Right cardiac atrium (tissue), 5 donors: ENCODE measurements around the gene HAP1. TPM values are rescaled to one million over a fixed set of nuclear protein-coding genes. Genes with fewer than 3 reads are reported as not detected.

Experiments
- ATAC-seq, 2 donors: fragments of 200-7000 bp; cut with Tn5 transposase; one replicate each; pipeline versions ENCODE4 v1.8.0 to v1.9.1; 2020; ENCODE audit warnings: moderate library complexity in 2 of 2, mild to moderate bottlenecking in 1 of 2
- DNase-seq, 3 donors: peaks; one replicate each; pipeline ENCODE4 v3.0.0-alpha.2; 2020
- H3K27ac ChIP-seq: one replicate; pipeline ENCODE4 v1.5.1; 2013; ENCODE audit warnings: mild to moderate bottlenecking, low read length, control low read depth, moderate library complexity
- H3K27me3 ChIP-seq: one replicate; pipeline ENCODE4 v1.6.1; 2013; ENCODE audit not compliant: control insufficient read depth, insufficient read depth
- H3K4me1 ChIP-seq: one replicate; pipeline ENCODE4 v1.6.1; 2013; ENCODE audit warnings: low read length; ENCODE audit not compliant: control insufficient read depth, insufficient read depth
- H3K4me3 ChIP-seq: one replicate; pipeline ENCODE4 v1.5.1; 2013; ENCODE audit warnings: low read length, control low read depth
- H3K9me3 ChIP-seq: one replicate; pipeline ENCODE4 v1.6.1; 2013; ENCODE audit warnings: low read length; ENCODE audit not compliant: control insufficient read depth
- WGBS: extraction: QIAGEN DNeasy Blood & Tissue Kit; methylation state at CpG from one replicate; pipeline ENCODE4 v1.1.7; 2013; 5-methylcytosine and 5-hydroxymethylcytosine counted together
- intact Hi-C, 4 donors: fragments of 100-400 bp; cut with DNase I; formaldehyde crosslinking; loops; one replicate each; pipeline versions ENCODE4 v1.11.0 to v1.14.0; 2022 to 2023
- polyA plus RNA-seq: library from polyadenylated mRNA; stranded (reverse); fragments of 200-250 nt; gene quantifications from one replicate; pipeline ENCODE4 v1.2.3, GENCODE V29; 2013
- total RNA-seq, 4 donors: library from RNA; stranded (reverse); fragmentation: NEBNext Ultra II Directional; extraction: Animal tissue kit (Norgen Biotek cat#: 25700); gene quantifications; one replicate each; pipeline ENCODE4 v1.2.1, GENCODE V29; 2021
- donor health status: healthy with polysubstance abuse.
- donor health status: DM: no; HTN: yes; CAD: no.
- donor health status: DM: no; HTN: no; CAD: no.
- donor health status: DM: no; HTN: yes; CAD: no; lungs with severe emphysema.
- donor health status: DM: yes; HTN: yes; CAD: no.

Gene HAP1
- total and polyA plus RNA-seq, 5 donors, result 0.05 TPM; not detected in 4

DNA sequence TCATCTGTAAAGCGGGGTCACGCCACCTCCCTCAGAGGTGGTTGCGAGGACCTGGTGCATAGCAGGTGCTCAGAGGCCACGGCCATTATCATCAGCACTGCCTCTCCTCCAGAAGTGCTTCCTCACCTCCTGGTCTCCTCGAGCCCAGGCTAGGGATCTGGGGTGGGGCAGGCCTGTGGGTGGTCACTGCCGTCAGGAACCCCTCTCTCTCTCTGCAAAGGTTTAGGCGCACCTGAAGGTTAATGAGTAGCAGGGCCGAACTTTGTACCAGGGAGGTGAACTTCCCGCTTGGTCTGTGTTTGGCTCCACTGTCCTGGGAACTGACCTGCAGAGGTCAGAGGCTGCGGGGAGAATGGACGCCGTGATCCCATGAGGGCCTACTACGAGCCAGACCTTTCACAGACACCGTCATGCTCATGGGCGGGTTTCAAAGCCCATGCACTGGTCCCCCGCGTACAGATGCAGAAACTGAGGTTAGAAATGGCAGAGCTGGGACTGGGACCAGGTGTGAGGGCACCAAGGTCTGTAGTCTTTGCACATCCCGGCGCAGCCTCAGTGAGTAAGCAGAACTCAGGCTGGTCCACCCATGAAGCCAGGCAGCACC is 38.2 kb upstream of the HAP1 start:
- intact Hi-C loops, result no loop called here
- H3K4me3 ChIP-seq, result no peak overlapping the region
- no peak for ATAC-seq
- H3K27ac ChIP-seq, result peak overlapping the region; percentile 54
- peaks cover 35% of the 10 kb centered on the region for H3K4me1 ChIP-seq
- DNase-seq, result peak in 1 of 3 donors; percentile 39
- 83% methylated on average over 19 of the region's 19 CpGs for WGBS
- H3K27me3 ChIP-seq, result no peaks in the 10 kb centered on the region
- H3K9me3 ChIP-seq, result no peaks in the 10 kb centered on the region

DNA sequence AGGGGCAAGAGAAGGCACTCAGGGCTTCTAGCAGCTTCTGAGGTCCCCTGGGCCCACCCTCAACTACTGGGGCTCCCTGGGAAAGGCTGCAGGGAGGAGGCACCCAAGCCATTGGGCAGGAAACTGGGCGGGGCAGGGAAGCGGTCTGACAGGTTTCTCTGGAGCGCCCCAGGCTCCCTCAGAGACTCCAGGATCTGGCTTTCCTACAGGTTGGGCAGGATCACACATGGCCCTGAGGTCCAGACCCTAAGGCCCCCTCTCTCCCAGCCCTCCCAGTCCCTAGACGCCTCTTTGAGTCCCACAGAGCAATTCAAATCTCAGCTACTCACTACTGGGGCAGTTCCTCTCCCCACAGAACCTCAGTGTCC is 37.8 kb upstream of the HAP1 start:
- intact Hi-C loops, result no loop called here
- Histone ChIP-seq H3K4me3 (no peak overlapping the region), H3K27ac (no peak overlapping the region), H3K4me1 (peaks cover 32% of the 10 kb centered on the region), H3K9me3 (no peaks in the 10 kb centered on the region), H3K27me3 (no peaks in the 10 kb centered on the region)
- WGBS, result 86% methylated on average over 4 of the region's 4 CpGs
- no peak for ATAC-seq
- no peak for DNase-seq

DNA sequence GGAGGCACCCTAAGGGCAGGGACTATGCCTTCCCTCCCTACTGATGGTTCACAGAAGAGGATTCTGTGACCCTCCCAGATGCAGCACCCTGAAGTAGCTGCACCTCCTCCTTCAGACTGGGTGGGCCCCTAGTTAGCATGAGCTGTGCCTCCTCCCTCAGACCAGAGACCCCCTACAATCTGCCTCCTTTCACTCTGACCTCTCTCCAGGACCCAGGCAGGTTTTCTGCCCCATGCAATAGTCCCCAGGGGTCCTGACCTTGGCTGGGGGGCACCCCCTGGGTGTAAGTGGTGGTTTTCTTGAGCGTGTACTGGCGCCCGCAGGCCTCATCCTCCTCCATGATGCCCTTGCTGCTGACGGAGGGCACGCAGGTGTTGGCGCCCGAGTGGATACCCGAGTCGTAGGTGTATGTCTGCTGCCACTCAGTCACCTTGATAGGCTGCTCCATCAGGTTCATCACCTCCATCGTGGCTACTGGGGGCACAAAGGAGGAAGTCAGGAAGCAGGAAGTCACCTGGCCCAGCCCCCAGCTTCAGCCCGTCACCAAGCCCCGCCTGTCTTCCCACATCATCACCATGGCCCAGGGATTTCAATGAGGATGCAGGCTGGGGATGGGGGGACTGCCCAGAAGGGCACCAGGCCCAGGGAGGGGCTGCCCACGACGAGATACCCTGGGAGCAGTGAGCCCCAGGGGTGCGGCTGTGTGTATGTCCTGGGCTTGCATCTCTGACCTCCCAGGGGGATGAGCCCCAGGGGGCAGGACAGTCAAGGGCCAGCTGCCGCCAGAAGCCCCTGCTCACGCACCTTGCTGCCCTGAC is 37.2 kb upstream of the HAP1 start:
- Histone ChIP-seq H3K9me3 (no peaks in the 10 kb centered on the region), H3K4me3 (no peak overlapping the region), H3K27ac (no peak overlapping the region), H3K4me1 (peaks cover 28% of the 10 kb centered on the region), H3K27me3 (no peaks in the 10 kb centered on the region)
- intact Hi-C loops, result no loop called here
- DNase-seq (peak in 2 of 3 donors; percentile 21 to 43), ATAC-seq (no peak)
- WGBS, result 84% methylated on average over 17 of the region's 17 CpGs

DNA sequence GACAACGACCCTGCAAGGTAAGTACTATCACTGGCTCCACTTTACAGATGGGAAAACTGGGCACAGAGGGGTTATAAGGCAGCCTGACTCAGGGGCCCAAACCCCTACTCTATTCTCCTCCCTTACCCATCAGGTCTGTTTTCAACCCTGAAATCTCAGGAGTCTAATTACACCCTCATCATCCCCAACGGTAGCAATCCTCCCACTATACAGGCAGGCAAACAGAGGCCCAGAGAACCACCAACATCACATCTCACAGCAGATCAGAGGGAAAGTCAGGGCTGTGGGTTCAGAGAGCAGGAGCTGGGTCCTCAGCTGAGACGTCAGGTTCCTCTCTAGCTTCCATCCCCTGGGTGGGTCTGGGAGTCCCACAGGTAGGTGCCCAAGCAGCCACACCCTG is 35.5 kb upstream of the HAP1 start:
- Histone ChIP-seq H3K27me3 (no peaks in the 10 kb centered on the region), H3K4me3 (no peak overlapping the region), H3K4me1 (peaks cover 15% of the 10 kb centered on the region), H3K9me3 (no peaks in the 10 kb centered on the region), H3K27ac (no peak overlapping the region)
- peak in 1 of 3 donors; percentile 33 for DNase-seq
- WGBS, result 71% methylated on average over 3 of the region's 3 CpGs
- intact Hi-C loops, result no loop called here
- no peak for ATAC-seq

DNA sequence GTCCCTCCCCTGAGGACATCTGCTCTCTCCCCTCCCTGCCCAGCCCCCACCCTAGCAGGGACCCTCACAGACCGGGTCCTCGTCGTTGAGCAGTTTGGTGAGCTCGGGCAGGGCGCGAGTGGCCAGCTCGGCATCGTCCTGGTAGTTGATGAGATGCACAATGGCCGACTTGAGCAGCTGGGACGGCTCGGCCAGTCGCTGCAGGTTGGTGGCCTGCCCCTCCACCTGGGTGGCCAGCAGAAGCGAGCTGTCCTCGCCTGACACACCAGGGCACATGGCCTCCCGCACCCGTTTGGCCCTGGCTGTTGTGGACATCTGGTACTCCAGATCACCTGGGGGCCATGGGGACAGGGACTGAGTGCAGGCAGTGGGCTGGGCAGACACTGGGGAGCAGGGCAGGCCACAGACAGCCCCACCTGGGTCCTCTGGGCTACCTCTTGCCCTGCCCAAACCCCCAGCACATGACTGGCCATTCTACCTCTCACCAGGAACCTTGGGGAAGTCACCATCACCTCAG is 35.0 kb upstream of the HAP1 start:
- no peaks in the 10 kb centered on the region for H3K9me3 ChIP-seq
- no peak overlapping the region for H3K27ac ChIP-seq
- peaks cover 13% of the 10 kb centered on the region for H3K4me1 ChIP-seq
- no peaks in the 10 kb centered on the region for H3K27me3 ChIP-seq
- ATAC-seq (no peak), DNase-seq (peak in 1 of 3 donors; percentile 53)
- intact Hi-C loops, result no loop called here
- no peak overlapping the region for H3K4me3 ChIP-seq
- 83% methylated on average over 16 of the region's 16 CpGs for WGBS

DNA sequence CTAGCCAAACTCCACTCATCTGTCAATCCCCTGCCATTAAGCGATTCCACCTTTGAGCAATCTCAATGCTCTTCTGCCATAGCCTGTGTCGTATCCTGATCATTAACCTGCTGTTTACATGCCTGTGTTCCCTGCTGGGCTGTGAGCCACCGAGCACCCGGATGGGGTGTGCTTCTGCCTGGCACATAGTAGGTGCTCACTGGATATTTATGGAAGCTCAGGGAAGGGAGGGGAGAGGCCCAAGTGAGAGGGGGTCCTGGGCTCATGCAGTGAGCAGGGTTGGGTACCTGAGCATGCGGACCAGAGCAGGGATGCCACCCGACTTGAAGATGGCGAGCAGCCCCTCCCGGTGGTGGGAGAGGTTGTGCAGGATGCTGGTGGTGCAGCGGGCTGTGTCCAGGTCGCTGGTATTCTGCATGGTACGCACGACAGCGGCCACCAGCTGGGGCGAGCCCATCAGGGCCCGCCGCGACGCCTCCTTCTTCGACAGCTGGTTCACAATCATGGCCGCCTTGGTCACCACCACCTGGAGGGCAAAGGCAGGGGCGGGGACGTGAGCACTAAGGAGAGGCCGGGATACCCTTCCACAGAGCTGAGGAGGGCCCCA is 34.3 kb upstream of the HAP1 start:
- Histone ChIP-seq H3K4me3 (no peak overlapping the region), H3K27ac (no peak overlapping the region), H3K9me3 (no peaks in the 10 kb centered on the region), H3K27me3 (no peaks in the 10 kb centered on the region), H3K4me1 (peaks cover 11% of the 10 kb centered on the region)
- DNase-seq (peak in 2 of 3 donors; percentile 33 to 52), ATAC-seq (no peak)
- intact Hi-C loops, result no loop called here
- 88% methylated on average over 23 of the region's 23 CpGs for WGBS

DNA sequence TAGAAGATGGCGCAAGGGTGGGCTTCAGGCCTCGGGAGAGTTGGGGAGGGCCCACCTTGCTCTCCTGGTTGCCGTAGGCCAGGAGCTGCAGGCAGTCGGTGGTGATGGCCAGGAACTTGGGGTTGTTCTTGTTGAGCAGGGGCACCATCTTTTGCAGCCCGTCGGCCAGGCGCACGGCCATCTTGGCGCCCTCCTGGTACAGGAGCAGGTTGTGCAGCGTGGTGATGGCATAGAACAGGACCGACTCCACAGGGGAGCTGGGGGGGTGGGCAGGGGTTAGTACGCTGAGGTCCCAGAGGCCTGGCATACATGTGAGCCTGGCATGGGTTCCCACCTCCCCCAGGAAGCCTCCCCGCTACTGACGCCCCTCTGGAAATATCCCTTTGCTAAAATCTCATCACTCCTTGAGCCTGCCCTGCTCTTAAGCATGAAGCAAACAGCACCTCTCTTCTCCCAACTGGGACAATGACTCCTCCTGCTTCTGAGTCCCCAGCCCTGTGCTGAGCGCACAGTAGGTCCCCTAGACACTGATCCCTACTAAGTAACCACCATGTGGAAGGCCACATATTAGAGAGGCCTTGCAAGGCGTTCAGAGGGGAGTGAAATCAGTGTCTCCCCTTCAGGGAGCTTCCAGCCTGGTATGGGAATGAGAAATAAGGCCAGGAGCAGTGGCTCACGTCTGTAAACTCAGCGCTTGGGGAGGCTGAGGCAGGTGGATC is 33.0 kb upstream of the HAP1 start:
- no peak for ATAC-seq
- Histone ChIP-seq H3K4me1 (no peaks in the 10 kb centered on the region), H3K4me3 (no peak overlapping the region), H3K27me3 (no peaks in the 10 kb centered on the region), H3K9me3 (no peaks in the 10 kb centered on the region), H3K27ac (no peak overlapping the region)
- peak in 2 of 3 donors; percentile 26 to 32 for DNase-seq
- intact Hi-C loops, result no loop called here
- WGBS, result 91% methylated on average over 18 of the region's 18 CpGs

DNA sequence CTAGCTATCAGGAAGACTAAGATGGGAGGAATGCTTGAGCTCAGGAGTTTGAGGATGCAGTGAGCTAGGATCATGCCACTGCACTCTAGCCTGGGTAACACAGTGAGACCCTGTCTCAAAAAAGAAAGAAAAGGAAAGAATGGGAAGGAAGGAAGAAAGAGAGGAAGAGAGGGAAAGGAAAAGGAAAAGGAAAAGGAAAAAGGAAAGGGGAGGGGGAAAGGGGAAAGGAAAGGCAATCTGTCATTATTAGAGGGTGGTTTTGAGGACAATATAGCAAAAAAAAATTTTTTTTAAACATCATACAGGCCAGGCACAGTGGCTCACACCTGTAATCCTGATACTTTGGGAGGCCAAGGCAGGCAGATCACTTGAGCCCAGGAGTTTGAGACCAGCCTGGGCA is 31.7 kb upstream of the HAP1 start:
- Histone ChIP-seq H3K9me3 (no peaks in the 10 kb centered on the region), H3K27me3 (no peaks in the 10 kb centered on the region), H3K4me3 (no peak overlapping the region), H3K4me1 (no peaks in the 10 kb centered on the region), H3K27ac (no peak overlapping the region)
- intact Hi-C loops, result no loop called here
- ATAC-seq (no peak), DNase-seq (no peak)

DNA sequence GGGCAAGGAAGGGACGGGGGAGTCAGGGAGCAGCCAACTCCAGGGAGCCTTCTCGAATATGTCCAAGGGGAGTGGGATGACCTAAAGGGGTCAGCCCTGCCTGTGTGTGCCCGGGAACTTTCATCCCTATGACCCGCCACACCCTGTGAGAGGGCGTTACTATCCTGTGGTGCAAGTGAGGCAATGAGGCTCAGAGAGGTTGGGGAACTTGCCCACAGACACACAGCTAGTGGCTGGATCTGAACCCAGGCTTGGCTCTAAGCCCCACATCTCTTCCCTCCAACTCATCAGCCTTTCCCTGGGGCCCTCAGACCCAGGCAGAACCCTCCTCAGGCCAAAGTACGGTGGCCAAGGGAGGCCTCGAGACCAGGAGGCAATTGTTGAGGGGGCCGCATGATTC is 28.9 kb upstream of the HAP1 start:
- Histone ChIP-seq H3K4me1 (no peaks in the 10 kb centered on the region), H3K9me3 (no peaks in the 10 kb centered on the region), H3K27ac (no peak overlapping the region), H3K4me3 (no peak overlapping the region), H3K27me3 (no peaks in the 10 kb centered on the region)
- intact Hi-C loops, result no loop called here
- ATAC-seq (no peak), DNase-seq (no peak)
- 88% methylated on average over 8 of the region's 8 CpGs for WGBS

DNA sequence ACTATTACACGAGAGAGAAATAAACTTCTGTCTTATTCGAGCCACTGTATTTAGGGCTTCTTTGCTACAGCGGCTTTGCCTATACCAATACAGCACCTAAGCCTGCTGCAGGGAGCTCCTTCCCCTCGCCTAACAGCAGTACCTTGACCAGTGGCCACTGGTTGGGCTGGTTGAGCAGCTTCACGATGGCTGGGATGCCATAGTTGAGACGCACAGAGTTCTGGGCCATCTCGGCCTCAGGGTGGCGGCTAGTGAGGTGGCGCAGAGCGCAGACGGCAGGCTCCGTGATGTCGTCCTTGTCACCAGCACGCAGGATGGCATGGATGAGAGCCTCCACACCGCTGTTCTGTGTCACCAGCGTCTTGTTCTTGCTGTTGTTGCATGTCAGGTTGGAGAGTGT is 28.4 kb upstream of the HAP1 start:
- H3K4me1 ChIP-seq, result no peaks in the 10 kb centered on the region
- H3K9me3 ChIP-seq, result no peaks in the 10 kb centered on the region
- no peaks in the 10 kb centered on the region for H3K27me3 ChIP-seq
- DNase-seq (peak in 1 of 3 donors; percentile 32), ATAC-seq (no peak)
- 96% methylated on average over 16 of the region's 16 CpGs for WGBS
- intact Hi-C loops, result no loop called here
- H3K27ac ChIP-seq, result no peak overlapping the region
- H3K4me3 ChIP-seq, result no peak overlapping the region

DNA sequence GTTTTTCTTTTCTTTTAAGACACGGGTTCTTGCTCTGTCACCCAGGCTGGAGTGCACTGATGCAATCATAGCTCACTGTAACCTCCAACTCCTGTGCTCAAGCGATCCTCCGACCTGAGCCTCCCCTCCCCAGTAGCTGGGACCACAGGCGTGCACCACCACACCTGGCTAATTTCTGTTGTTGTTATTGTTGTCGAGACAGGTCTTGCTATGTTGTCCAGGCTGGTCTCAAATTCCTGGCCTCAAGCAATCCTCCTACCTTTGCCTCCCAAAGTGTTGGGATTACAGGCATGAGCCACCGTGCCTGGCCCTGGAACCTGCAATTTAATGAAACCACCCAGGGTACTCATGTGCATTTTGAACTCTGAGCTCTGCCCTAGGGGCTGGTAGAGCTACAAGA is 27.9 kb upstream of the HAP1 start:
- ATAC-seq, result no peak
- WGBS, result 92% methylated on average over 6 of the region's 6 CpGs
- Histone ChIP-seq H3K27me3 (no peaks in the 10 kb centered on the region), H3K4me3 (no peak overlapping the region), H3K27ac (no peak overlapping the region), H3K4me1 (no peaks in the 10 kb centered on the region), H3K9me3 (no peaks in the 10 kb centered on the region)
- intact Hi-C loops, result no loop called here
- peak in 1 of 3 donors; percentile 2 for DNase-seq
